ENCODE data around the gene FZD7.
A peak's percentile ranks its signal among the peaks of the same experiment; 100 is the strongest.

Gene FZD7

GRCh38 chr2:202033317-202034248 is at the start of gene FZD7:
Gene FZD7 (plus strand): TSS chr2:202033855. CDS start chr2:202034648, 793 bp downstream.
- H3K4me2 ChIP-seq (ENCODE audit: insufficient read depth, low read length), result no peak within 1 kb of the TSS
- no peak within 1 kb of the TSS for H3K27ac ChIP-seq (ENCODE audit: low read length)
- no peak for ATAC-seq (ENCODE audit: insufficient read depth, low read depth)
- no peak within 1 kb of the TSS for H3K4me3 ChIP-seq (ENCODE audit: low read depth in 1 of 2, low read length in 2 of 2)
- no peak within 1 kb of the TSS for H3K9ac ChIP-seq (ENCODE audit: low read depth, low read length)
- H3K79me2 ChIP-seq (ENCODE audit: insufficient read depth, low read length), result no peaks in the 10 kb centered on the region
- no peaks in the 10 kb centered on the region for H3K36me3 ChIP-seq (ENCODE audit: insufficient read depth, low read length)
- TF ChIP-seq CTCF (IDR thresholded peaks at IDR 0.05; ENCODE audit: borderline replicate concordance, extremely low read depth, low read length, poor library complexity, severe bottlenecking) (no peak), EZH2 (IDR thresholded peaks at IDR 0.05; ENCODE audit: borderline replicate concordance, low read depth, low read length, severe bottlenecking) (no peak)
- no peaks in the 10 kb centered on the region for H3K4me1 ChIP-seq (ENCODE audit: insufficient read depth, low read length)
- no peak for DNase-seq
- peaks cover 4% of the 10 kb centered on the region for H3K9me3 ChIP-seq (ENCODE audit: insufficient read depth, low read length, severe bottlenecking)
- peaks cover 3% of the 10 kb centered on the region for H3K27me3 ChIP-seq (ENCODE audit: insufficient read depth, low read length, poor library complexity)
- no peak within 1 kb of the TSS for H2AFZ ChIP-seq (ENCODE audit: low read depth, low read length)
- no peaks in the 10 kb centered on the region for H4K20me1 ChIP-seq (ENCODE audit: insufficient read depth, low read length)

- H3K27ac ChIP-seq (ENCODE audit: low read length), result no peak overlapping the region
- no peak overlapping the region for H2AFZ ChIP-seq (ENCODE audit: low read depth, low read length)
- ATAC-seq (ENCODE audit: insufficient read depth, low read depth), result no peak
- H3K9ac ChIP-seq (ENCODE audit: low read depth, low read length), result no peak overlapping the region
- H3K79me2 ChIP-seq (ENCODE audit: insufficient read depth, low read length), result no peaks in the 10 kb centered on the region
- no peaks in the 10 kb centered on the region for H3K4me1 ChIP-seq (ENCODE audit: insufficient read depth, low read length)
- no peak overlapping the region for H3K4me2 ChIP-seq (ENCODE audit: insufficient read depth, low read length)
- no peak for DNase-seq
- no peak overlapping the region for H3K4me3 ChIP-seq (ENCODE audit: low read depth in 1 of 2, low read length in 2 of 2)
- no peak for TF ChIP-seq EZH2 (IDR thresholded peaks at IDR 0.05; ENCODE audit: borderline replicate concordance, low read depth, low read length, severe bottlenecking)
- TF ChIP-seq CTCF (IDR thresholded peaks at IDR 0.05; ENCODE audit: borderline replicate concordance, extremely low read depth, low read length, poor library complexity, severe bottlenecking), result no peak
- H3K27me3 ChIP-seq (ENCODE audit: insufficient read depth, low read length, poor library complexity), result peaks cover 5% of the 10 kb centered on the region
- H4K20me1 ChIP-seq (ENCODE audit: insufficient read depth, low read length), result no peaks in the 10 kb centered on the region
- H3K36me3 ChIP-seq (ENCODE audit: insufficient read depth, low read length), result no peaks in the 10 kb centered on the region
- H3K9me3 ChIP-seq (ENCODE audit: insufficient read depth, low read length, severe bottlenecking), result no peaks in the 10 kb centered on the region
These were observed 49.3 kb upstream of the FZD7 start for GRCh38 chr2:201984333-201984732.

- Histone ChIP-seq H3K9ac (ENCODE audit: low read depth, low read length) (no peak overlapping the region), H3K4me2 (ENCODE audit: insufficient read depth, low read length) (no peak overlapping the region), H3K27me3 (ENCODE audit: insufficient read depth, low read length, poor library complexity) (peaks cover 5% of the 10 kb centered on the region), H4K20me1 (ENCODE audit: insufficient read depth, low read length) (no peaks in the 10 kb centered on the region), H2AFZ (ENCODE audit: low read depth, low read length) (no peak overlapping the region), H3K4me1 (ENCODE audit: insufficient read depth, low read length) (no peaks in the 10 kb centered on the region), H3K79me2 (ENCODE audit: insufficient read depth, low read length) (no peaks in the 10 kb centered on the region), H3K4me3 (ENCODE audit: low read depth in 1 of 2, low read length in 2 of 2) (no peak overlapping the region), H3K36me3 (ENCODE audit: insufficient read depth, low read length) (no peaks in the 10 kb centered on the region), H3K27ac (ENCODE audit: low read length) (no peak overlapping the region), H3K9me3 (ENCODE audit: insufficient read depth, low read length, severe bottlenecking) (no peaks in the 10 kb centered on the region)
- TF ChIP-seq EZH2 (IDR thresholded peaks at IDR 0.05; ENCODE audit: borderline replicate concordance, low read depth, low read length, severe bottlenecking) (no peak), CTCF (IDR thresholded peaks at IDR 0.05; ENCODE audit: borderline replicate concordance, extremely low read depth, low read length, poor library complexity, severe bottlenecking) (no peak)
- DNase-seq (peak; percentile 11), ATAC-seq (ENCODE audit: insufficient read depth, low read depth) (no peak)
These were observed 48.7 kb upstream of the FZD7 start for GRCh38 chr2:201984800-201985525.
